Measurements from ENCODE around the gene DNPEP.
A peak's percentile ranks its signal among the peaks of the same experiment; 100 is the strongest.

Gene DNPEP

DNA sequence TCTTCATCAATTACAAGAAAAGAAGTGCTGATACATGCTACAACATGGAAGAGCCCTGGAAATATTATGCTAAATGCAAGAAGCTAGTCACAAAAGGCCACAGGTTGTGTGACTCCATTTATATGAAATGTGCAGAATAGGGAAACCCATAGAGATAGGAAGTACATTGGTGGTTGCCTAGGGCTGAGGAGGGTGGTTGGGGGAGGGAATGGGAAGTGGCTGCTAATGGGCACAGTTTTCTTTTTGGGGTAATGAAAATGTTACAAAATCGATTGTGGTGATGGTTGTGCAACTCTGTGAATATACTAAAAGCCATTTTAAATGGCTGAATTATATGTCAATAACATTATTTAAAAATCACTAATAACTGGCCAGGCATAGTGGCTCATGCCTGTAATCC lies 30.9 kb downstream of the DNPEP start:
- no peak overlapping the region for H3K4me3 ChIP-seq (replicated peaks; ENCODE audit: insufficient read depth, low read length)
- TF ChIP-seq SPI1 (IDR thresholded peaks at IDR 0.05; ENCODE audit: borderline replicate concordance, low read depth) (peak; percentile 89), POLR2AphosphoS5 (IDR thresholded peaks at IDR 0.05; ENCODE audit: low read depth) (peak; percentile 47; the same call in 1 of the 2 replicates)
- TF ChIP-seq, protein P1, sequence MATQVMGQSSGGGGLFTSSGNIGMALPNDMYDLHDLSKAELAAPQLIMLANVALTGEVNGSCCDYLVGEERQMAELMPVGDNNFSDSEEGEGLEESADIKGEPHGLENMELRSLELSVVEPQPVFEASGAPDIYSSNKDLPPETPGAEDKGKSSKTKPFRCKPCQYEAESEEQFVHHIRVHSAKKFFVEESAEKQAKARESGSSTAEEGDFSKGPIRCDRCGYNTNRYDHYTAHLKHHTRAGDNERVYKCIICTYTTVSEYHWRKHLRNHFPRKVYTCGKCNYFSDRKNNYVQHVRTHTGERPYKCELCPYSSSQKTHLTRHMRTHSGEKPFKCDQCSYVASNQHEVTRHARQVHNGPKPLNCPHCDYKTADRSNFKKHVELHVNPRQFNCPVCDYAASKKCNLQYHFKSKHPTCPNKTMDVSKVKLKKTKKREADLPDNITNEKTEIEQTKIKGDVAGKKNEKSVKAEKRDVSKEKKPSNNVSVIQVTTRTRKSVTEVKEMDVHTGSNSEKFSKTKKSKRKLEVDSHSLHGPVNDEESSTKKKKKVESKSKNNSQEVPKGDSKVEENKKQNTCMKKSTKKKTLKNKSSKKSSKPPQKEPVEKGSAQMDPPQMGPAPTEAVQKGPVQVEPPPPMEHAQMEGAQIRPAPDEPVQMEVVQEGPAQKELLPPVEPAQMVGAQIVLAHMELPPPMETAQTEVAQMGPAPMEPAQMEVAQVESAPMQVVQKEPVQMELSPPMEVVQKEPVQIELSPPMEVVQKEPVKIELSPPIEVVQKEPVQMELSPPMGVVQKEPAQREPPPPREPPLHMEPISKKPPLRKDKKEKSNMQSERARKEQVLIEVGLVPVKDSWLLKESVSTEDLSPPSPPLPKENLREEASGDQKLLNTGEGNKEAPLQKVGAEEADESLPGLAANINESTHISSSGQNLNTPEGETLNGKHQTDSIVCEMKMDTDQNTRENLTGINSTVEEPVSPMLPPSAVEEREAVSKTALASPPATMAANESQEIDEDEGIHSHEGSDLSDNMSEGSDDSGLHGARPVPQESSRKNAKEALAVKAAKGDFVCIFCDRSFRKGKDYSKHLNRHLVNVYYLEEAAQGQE (IDR thresholded peaks at IDR 0.05; ENCODE audit: insufficient replicate concordance, low read depth), result no peak
- peak; percentile 81 to 91 for DNase-seq (ENCODE audit: low read depth in 1 of 2, low spot score in 1 of 2)
- H3K27ac ChIP-seq (replicated peaks), result peak overlapping the region; percentile 49
- H3K27me3 ChIP-seq (ENCODE audit: insufficient read depth, poor library complexity, severe bottlenecking), result peaks cover 25% of the 10 kb centered on the region

DNA sequence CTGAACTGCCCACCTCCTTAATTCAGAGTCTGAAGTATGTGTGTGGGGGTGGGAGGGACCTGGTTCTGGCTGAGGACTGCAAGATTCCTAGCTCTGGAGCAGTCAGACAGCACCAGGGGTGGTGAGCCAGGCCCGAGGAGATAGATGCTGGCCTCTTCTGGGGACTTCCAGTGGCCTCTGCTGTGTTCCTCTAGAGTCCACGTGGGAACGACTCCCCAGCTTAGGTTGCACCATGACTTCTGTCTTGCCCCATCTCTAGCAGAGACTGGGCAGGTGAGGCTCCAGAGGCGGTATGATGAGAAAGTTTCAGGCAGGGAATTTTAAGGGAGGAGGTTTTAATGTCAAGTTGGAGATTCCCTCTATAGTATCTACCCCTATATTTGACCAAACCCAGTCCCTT lies 33.1 kb downstream of the DNPEP start:
- peaks cover 30% of the 10 kb centered on the region for H3K27me3 ChIP-seq (ENCODE audit: insufficient read depth, poor library complexity, severe bottlenecking)
- TF ChIP-seq POLR2AphosphoS5 (IDR thresholded peaks at IDR 0.05; ENCODE audit: low read depth) (no peak), GABPA (IDR thresholded peaks at IDR 0.05; ENCODE audit: low read depth) (no peak), SPI1 (IDR thresholded peaks at IDR 0.05; ENCODE audit: borderline replicate concordance, low read depth) (no peak)
- TF ChIP-seq, protein P2, sequence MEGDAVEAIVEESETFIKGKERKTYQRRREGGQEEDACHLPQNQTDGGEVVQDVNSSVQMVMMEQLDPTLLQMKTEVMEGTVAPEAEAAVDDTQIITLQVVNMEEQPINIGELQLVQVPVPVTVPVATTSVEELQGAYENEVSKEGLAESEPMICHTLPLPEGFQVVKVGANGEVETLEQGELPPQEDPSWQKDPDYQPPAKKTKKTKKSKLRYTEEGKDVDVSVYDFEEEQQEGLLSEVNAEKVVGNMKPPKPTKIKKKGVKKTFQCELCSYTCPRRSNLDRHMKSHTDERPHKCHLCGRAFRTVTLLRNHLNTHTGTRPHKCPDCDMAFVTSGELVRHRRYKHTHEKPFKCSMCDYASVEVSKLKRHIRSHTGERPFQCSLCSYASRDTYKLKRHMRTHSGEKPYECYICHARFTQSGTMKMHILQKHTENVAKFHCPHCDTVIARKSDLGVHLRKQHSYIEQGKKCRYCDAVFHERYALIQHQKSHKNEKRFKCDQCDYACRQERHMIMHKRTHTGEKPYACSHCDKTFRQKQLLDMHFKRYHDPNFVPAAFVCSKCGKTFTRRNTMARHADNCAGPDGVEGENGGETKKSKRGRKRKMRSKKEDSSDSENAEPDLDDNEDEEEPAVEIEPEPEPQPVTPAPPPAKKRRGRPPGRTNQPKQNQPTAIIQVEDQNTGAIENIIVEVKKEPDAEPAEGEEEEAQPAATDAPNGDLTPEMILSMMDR (IDR thresholded peaks at IDR 0.05; ENCODE audit: insufficient read depth, low read length), result no peak
- TF ChIP-seq, protein P1 (IDR thresholded peaks at IDR 0.05; ENCODE audit: insufficient replicate concordance, low read depth), result no peak
- DNase-seq (ENCODE audit: low read depth in 1 of 2, low spot score in 1 of 2), result no peak
- H3K27ac ChIP-seq (replicated peaks), result no peak overlapping the region
- no peak overlapping the region for H3K4me3 ChIP-seq (replicated peaks; ENCODE audit: insufficient read depth, low read length)

GRCh38 chr2:219353129-219353528 lies 34.6 kb downstream of the DNPEP start:
- no peak for DNase-seq (ENCODE audit: low read depth in 1 of 2, low spot score in 1 of 2)
- Histone ChIP-seq H3K27me3 (ENCODE audit: insufficient read depth, poor library complexity, severe bottlenecking) (peaks cover 23% of the 10 kb centered on the region), H3K27ac (replicated peaks) (no peak overlapping the region), H3K4me3 (replicated peaks; ENCODE audit: insufficient read depth, low read length) (no peak overlapping the region)
- TF ChIP-seq POLR2AphosphoS5 (IDR thresholded peaks at IDR 0.05; ENCODE audit: low read depth) (no peak), SPI1 (IDR thresholded peaks at IDR 0.05; ENCODE audit: borderline replicate concordance, low read depth) (no peak), GABPA (IDR thresholded peaks at IDR 0.05; ENCODE audit: low read depth) (no peak)
- TF ChIP-seq, protein P2 (IDR thresholded peaks at IDR 0.05; ENCODE audit: insufficient read depth, low read length), result no peak
- TF ChIP-seq, protein P1 (IDR thresholded peaks at IDR 0.05; ENCODE audit: insufficient replicate concordance, low read depth), result no peak

Measured in HL-60 (cell line).